H9 (cell line): ENCODE data around the gene PCYT1B. TPM values are rescaled to one million over a fixed set of nuclear protein-coding genes. Genes with fewer than 3 reads are reported as not detected.

Experiments
- DNase-seq: peaks from one replicate; pipeline ENCODE4 v3.0.0-alpha.2; 2017
- H2AFZ ChIP-seq: one replicate; pipeline ENCODE4 v1.6.1; 2013; ENCODE audit warnings: mild to moderate bottlenecking, low read length, control low read depth, moderate library complexity
- H2AK5ac ChIP-seq: 2 replicates; pipeline ENCODE4 v1.6.1; 2013; ENCODE audit warnings: low read length, control low read depth, mixed read lengths; ENCODE audit not compliant: insufficient read length
- H2BK120ac ChIP-seq: one replicate; pipeline ENCODE4 v1.6.1; 2013; ENCODE audit warnings: low read depth, mild to moderate bottlenecking, low read length, control low read depth, inconsistent platforms; ENCODE audit not compliant: poor library complexity, severe bottlenecking
- H2BK12ac ChIP-seq: 2 replicates; pipeline ENCODE4 v1.6.1; 2013; ENCODE audit warnings: low read length, control low read depth, mixed read lengths, low read depth; ENCODE audit not compliant: insufficient read length
- H2BK15ac ChIP-seq: 2 replicates; pipeline ENCODE4 v1.6.1; 2013; ENCODE audit warnings: low read depth, low read length, control low read depth
- H2BK20ac ChIP-seq: one replicate; pipeline ENCODE4 v1.6.1; 2013; ENCODE audit warnings: low read depth, mild to moderate bottlenecking, low read length, control low read depth, inconsistent platforms; ENCODE audit not compliant: poor library complexity, severe bottlenecking
- H2BK5ac ChIP-seq: 2 replicates; pipeline ENCODE4 v1.6.1; 2013; ENCODE audit warnings: low read length, control low read depth, mixed read lengths; ENCODE audit not compliant: insufficient read length
- H3K14ac ChIP-seq: 2 replicates; pipeline ENCODE4 v1.6.1; 2013; ENCODE audit warnings: low read length, control low read depth; ENCODE audit not compliant: insufficient read depth
- H3K18ac ChIP-seq: 2 replicates; pipeline ENCODE4 v1.6.1; 2013; ENCODE audit warnings: low read depth, mild to moderate bottlenecking, mixed read lengths, low read length, control low read depth; ENCODE audit not compliant: insufficient read length
- H3K23ac ChIP-seq: 2 replicates; pipeline ENCODE4 v1.6.1; 2013; ENCODE audit warnings: low read length, control low read depth, mixed read lengths, low read depth; ENCODE audit not compliant: insufficient read length
- H3K23me2 ChIP-seq: 2 replicates; pipeline ENCODE4 v1.6.1; 2013; ENCODE audit warnings: low read depth, mild to moderate bottlenecking, mixed read lengths, low read length, control low read depth; ENCODE audit not compliant: insufficient read length, poor library complexity, severe bottlenecking
- H3K27ac ChIP-seq: 2 replicates; pipeline ENCODE4 v1.5.1; 2013; ENCODE audit warnings: low read length, control low read depth, mixed read lengths, low read depth; ENCODE audit not compliant: insufficient read length
- H3K27me3 ChIP-seq: 2 replicates; pipeline ENCODE4 v1.6.1; 2013; ENCODE audit warnings: low read length, control low read depth, inconsistent platforms; ENCODE audit not compliant: insufficient read depth
- H3K4ac ChIP-seq: 2 replicates; pipeline ENCODE4 v1.6.1; 2013; ENCODE audit warnings: low read depth, mild to moderate bottlenecking, control low read depth, inconsistent platforms, low read length, moderate library complexity
- H3K4me1 ChIP-seq: 2 replicates; pipeline ENCODE4 v1.6.1; 2013; ENCODE audit warnings: low read length, control low read depth, inconsistent platforms; ENCODE audit not compliant: insufficient read depth
- H3K4me2 ChIP-seq: 2 replicates; pipeline ENCODE4 v1.6.1; 2013; ENCODE audit warnings: low read length, control low read depth, mixed read lengths; ENCODE audit not compliant: insufficient read length, insufficient read depth
- H3K56ac ChIP-seq: 2 replicates; pipeline ENCODE4 v1.6.1; 2013; ENCODE audit warnings: low read depth, mild to moderate bottlenecking, mixed read lengths, low read length, control low read depth; ENCODE audit not compliant: insufficient read length
- H3K79me1 ChIP-seq: 2 replicates; pipeline ENCODE4 v1.6.1; 2013; ENCODE audit warnings: low read depth, mild to moderate bottlenecking, moderate library complexity, low read length, control low read depth, inconsistent platforms; ENCODE audit not compliant: insufficient read depth, poor library complexity, severe bottlenecking
- H3K79me2 ChIP-seq: 2 replicates; pipeline ENCODE4 v1.6.1; 2013; ENCODE audit warnings: low read length, control low read depth, inconsistent platforms; ENCODE audit not compliant: insufficient read depth
- H3K9ac ChIP-seq: 2 replicates; pipeline ENCODE4 v1.6.1; 2013; ENCODE audit warnings: low read length, control low read depth, mixed read lengths; ENCODE audit not compliant: insufficient read length; ENCODE audit errors: extremely low read depth
- H3K9me3 ChIP-seq: one replicate; pipeline ENCODE4 v1.6.1; 2013; ENCODE audit warnings: low read depth, low read length, inconsistent platforms; ENCODE audit not compliant: control insufficient read depth
- H3T11ph ChIP-seq: one replicate; pipeline ENCODE4 v1.6.1; 2013; ENCODE audit warnings: mild to moderate bottlenecking, low read length, control low read depth, inconsistent platforms
- H4K20me1 ChIP-seq: one replicate; pipeline ENCODE4 v1.6.1; 2013; ENCODE audit not compliant: control insufficient read depth, insufficient read length, insufficient read depth
- H4K5ac ChIP-seq: 2 replicates; pipeline ENCODE4 v1.6.1; 2013; ENCODE audit warnings: low read depth, mild to moderate bottlenecking, mixed read lengths, low read length, control low read depth; ENCODE audit not compliant: insufficient read length
- H4K8ac ChIP-seq: replicated peaks from 2 replicates; pipeline ENCODE4 v1.6.1; 2013; ENCODE audit warnings: low read length, control low read depth, mixed read lengths, low read depth; ENCODE audit not compliant: insufficient read length
- H4K91ac ChIP-seq: 2 replicates; pipeline ENCODE4 v1.6.1; 2013; ENCODE audit warnings: low read depth, mild to moderate bottlenecking, moderate library complexity, mixed read lengths, low read length, control low read depth; ENCODE audit not compliant: insufficient read length
- H3K27ac Mint-ChIP-seq, 3 experiments: 2 replicates in 2 of 3; 3 replicates in 1 of 3; pipeline ENCODE4 v1.8.0; 2020 to 2021; ENCODE audit warnings: mixed read lengths in 3 of 3, mild to moderate bottlenecking in 1 of 3, moderate library complexity in 1 of 3
- H3K27me3 Mint-ChIP-seq: 2 replicates; pipeline ENCODE4 v1.8.0; 2021; ENCODE audit warnings: low read depth, mild to moderate bottlenecking, moderate library complexity, mixed read lengths
- H3K36me3 Mint-ChIP-seq, 3 experiments: 2 replicates in 2 of 3; 3 replicates in 1 of 3; pipeline ENCODE4 v1.8.0; 2020 to 2021; ENCODE audit warnings: low read depth in 3 of 3, mixed read lengths in 3 of 3; ENCODE audit not compliant: insufficient read depth in 1 of 3
- H3K4me1 Mint-ChIP-seq, 2 experiments: 2 replicates each; pipeline ENCODE4 v1.8.0; 2020; ENCODE audit warnings: mixed read lengths in 2 of 2
- H3K4me3 Mint-ChIP-seq, 2 experiments: 2 replicates in 1 of 2; 3 replicates in 1 of 2; pipeline ENCODE4 v1.8.0; 2020 to 2021; ENCODE audit warnings: mild to moderate bottlenecking in 2 of 2, mixed read lengths in 2 of 2, moderate library complexity in 1 of 2
- H3K9me3 Mint-ChIP-seq, 2 experiments: 2 replicates in 1 of 2; 3 replicates in 1 of 2; pipeline ENCODE4 v1.8.0; 2020; ENCODE audit warnings: mild to moderate bottlenecking in 2 of 2, mixed read lengths in 2 of 2, moderate library complexity in 1 of 2
- CTCF ChIP-seq: fragments of 200-600 bp; sonication (generic); conservative IDR thresholded peaks from 3 replicates; pipeline ENCODE4 v1.8.0; 2021; ENCODE audit warnings: antibody characterized with exemption, mild to moderate bottlenecking
- WGBS: extraction: QIAGEN DNeasy Blood & Tissue Kit; methylation state at CpG from one replicate; pipeline ENCODE4 v1.1.7; 2013; ENCODE audit warnings: missing lambda C conversion rate, low lambda C conversion rate, mixed read lengths; ENCODE audit not compliant: insufficient read length; ENCODE audit errors: extremely low coverage; 5-methylcytosine and 5-hydroxymethylcytosine counted together
- total RNA-seq: library from RNA; stranded (reverse); gene quantifications from 2 replicates; pipeline ENCODE4 v1.2.1, GENCODE V29; 2021

PCYT1B gene
- total RNA-seq, 1 experiment from 2014 or later = 29.1 TPM

GRCh38 chrX:24547961-24548360 lies 99.2 kb downstream of the PCYT1B start:
- H3K56ac ChIP-seq = no peak overlapping the region
- no peak overlapping the region for H2BK5ac ChIP-seq
- no peak overlapping the region for H3K14ac ChIP-seq
- Mint-ChIP-seq H3K27me3 (no peaks in the 10 kb centered on the region), H3K4me3 (no peak overlapping the region), H3K4me1 (peaks cover 26 to 44% of the 10 kb centered on the region in 2 experiments), H3K36me3 (peaks cover 0 to 4% (median 0%) of the 10 kb centered on the region in 3 experiments; a peak in 5 of 7 replicates), H3K27ac (no peak overlapping the region), H3K9me3 (no peaks in the 10 kb centered on the region)
- no peak overlapping the region for H3T11ph ChIP-seq
- H3K9ac ChIP-seq = no peak overlapping the region
- no peaks in the 10 kb centered on the region for H3K79me1 ChIP-seq
- no peaks in the 10 kb centered on the region for H3K9me3 ChIP-seq
- H2BK15ac ChIP-seq = no peak overlapping the region
- no peak overlapping the region for H3K4me2 ChIP-seq
- H3K18ac ChIP-seq = no peak overlapping the region
- H3K27me3 ChIP-seq = no peaks in the 10 kb centered on the region
- no peak overlapping the region for H2AFZ ChIP-seq
- no peak overlapping the region for H4K8ac ChIP-seq
- no peak for DNase-seq
- H2BK20ac ChIP-seq = no peak overlapping the region
- no peak overlapping the region for H4K91ac ChIP-seq
- H3K79me2 ChIP-seq = no peaks in the 10 kb centered on the region
- no peaks in the 10 kb centered on the region for H3K23me2 ChIP-seq
- no peak overlapping the region for H2BK120ac ChIP-seq
- H3K4me1 ChIP-seq = no peaks in the 10 kb centered on the region
- TF ChIP-seq CTCF = no peak
- H4K5ac ChIP-seq = no peak overlapping the region
- H2BK12ac ChIP-seq = no peak overlapping the region
- no peak overlapping the region for H3K27ac ChIP-seq
- WGBS = no CpG with 5 or more reads among the region's 1 CpG
- H3K4ac ChIP-seq = no peak overlapping the region
- H2AK5ac ChIP-seq = no peak overlapping the region
- H3K23ac ChIP-seq = no peak overlapping the region
- H4K20me1 ChIP-seq = no peaks in the 10 kb centered on the region
